GM21786 (cell line): ENCODE measurements around the gene SYNE3.

Experiments
- ATAC-seq: cut with Tn5 transposase; IDR thresholded peaks from one replicate; pipeline ENCODE4 v1.9.1; 2021; ENCODE audit not compliant: unreplicated experiment

The SYNE3 gene

DNA sequence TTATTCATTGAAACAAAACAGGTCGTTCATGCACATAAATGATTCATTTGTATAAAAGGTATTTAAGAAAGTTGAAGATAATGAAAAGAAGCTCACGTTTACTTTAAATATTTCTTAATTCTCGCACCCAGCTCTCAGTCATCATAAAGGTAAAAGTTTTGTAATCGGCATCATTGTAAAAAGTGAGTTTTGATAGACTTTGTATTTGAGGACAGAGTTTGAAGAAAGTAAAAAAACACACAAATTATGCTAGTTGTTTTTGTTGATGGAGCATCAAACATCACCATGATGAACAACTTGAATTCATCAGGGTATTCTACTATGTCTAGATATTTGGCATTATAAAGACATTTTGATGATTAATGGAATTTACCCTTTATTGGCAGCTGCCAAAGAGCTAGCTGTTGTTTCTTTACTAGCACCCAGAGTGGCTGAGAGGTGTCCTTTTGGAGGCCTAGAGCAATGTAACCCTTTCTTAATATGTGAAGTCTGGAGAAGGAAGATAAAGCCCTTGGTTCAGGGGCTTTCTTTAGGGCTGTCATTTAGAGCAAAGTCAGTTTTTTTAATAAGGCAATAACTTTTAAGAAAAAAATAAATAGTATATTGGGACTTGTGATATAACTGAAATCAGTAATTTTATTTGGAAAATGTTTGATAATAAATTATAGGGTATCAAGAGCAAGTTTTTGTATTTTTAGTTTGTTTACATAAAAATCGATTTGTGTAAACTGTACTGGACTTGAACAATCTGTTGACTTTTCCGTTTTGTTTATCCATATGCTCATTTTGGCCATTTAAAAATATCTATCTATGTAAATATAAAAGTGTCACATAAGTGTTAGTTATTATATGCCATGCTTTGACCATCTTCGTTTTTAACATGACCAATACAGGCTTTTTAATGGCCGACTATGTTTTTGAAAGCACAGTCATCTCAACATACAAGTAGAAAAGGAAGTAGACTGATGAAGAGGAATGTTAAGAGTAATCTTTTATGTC lies 25.8 kb upstream of the SYNE3 start:
- ATAC-seq, result no peak

DNA sequence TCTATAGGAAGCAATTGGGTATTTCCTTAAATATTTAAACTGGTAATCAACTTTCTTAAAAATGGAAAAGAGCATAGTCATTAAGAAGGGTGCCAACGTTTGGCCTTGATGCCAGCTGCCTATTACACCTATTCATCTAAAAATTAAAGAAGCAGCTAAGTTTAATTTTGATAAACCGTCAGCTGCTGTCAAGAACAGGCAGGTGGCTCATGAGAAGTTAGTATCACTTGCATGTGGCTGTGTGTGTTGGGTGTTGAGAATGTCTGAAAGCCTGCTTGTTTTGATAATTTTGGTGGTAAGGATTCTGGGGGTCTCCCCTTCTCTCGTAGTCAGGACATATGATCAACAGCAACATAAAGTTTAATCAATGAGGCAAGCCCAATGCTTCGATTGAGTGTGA lies 24.9 kb upstream of the SYNE3 start:
- no peak for ATAC-seq

DNA sequence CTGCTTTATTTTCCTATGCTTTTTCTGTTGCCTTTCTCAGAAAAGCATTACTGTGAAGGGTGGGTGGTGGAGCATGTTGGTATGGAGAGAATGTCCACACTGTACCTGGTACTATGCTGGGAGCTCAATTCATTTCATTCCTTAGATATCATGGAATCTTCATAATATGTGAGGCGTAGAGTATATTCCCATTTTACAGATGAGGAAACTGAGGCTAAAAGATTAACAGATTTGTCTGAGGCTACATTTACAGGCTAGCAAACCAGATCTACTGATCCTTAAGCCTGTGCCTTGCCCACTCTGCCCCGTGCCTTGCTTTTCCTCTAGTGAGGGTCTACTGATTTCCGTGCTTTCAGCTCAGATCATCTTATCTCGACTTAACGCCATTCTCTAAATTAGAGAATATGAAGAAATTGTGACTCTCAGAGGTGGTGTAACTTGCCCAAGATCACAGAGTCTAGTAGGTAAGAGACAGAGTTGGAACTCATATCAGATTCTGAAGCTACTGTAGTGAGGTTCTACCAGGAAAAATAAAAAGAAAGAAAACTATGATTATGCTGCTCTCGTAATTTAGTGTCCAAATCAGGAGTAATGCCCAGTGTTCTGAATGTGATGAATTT lies 23.9 kb upstream of the SYNE3 start:
- ATAC-seq, result no peak

DNA sequence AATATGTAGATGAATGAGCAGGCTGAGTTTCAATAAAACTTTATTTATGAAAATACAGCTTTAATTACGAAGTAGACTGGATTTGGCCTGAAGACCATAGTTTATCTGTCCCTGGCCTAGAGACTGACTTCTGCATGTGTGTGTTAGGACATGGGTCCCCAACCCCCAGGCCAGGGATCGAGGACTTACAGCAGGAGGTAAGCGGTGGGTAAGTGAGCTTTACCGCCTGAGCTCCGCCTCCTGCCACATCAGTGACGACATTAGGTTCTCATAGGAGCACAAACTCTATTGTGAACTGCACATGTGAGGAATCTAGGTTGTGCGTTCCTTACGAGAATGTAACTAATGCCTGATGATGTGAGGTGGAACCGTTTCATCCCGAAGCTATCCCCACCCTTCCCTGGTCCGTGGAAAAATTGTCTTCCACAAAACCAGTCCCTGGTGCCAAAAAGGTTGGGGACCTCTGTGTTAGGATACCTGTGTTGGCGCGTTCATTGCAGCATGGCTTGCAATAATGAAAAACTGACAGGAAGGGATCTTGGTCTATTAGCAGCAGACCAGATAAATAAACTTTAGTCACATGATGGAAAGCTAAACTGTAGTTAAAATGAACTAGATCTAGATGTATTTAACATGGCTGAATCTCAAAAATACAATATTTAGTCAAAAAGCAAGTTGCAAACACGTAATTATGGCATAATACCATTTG lies 22.5 kb upstream of the SYNE3 start:
- ATAC-seq, result no peak

DNA sequence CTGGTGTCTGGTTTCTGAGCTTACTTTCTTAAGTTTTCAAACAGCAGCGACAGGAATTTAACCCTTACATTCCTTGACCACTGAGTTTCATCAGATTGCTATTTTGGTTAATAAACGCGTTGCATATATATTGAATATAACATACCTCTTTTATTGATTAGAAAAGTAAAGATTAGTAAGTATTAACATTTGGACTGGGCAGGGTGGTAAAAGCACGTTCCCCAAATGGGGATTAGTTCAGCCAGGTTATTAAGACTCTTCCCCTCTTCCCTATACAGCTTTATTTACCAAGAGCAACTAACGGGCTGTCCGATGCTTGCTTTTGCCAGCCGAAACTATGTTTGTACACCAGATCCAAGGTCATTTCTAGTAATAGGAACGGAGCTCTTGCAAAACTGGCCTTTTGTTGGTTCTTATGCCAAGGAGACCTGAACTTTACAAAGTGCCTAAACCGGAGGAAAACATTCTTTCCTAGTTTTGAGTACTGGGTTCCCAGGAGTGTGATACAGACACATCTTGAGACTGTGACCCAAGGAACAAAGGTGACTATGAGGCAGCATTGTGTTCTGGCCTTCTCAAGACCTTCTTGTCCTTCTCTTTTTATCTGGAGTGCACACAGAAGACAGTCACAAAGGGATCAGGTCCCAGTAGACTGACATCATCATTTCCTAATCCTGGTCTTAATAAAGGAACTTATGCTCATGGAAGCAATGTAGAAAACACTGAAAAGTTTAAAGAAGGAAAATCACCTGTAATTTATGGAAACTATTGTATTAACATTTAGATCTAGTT lies 21.0 kb upstream of the SYNE3 start:
- no peak for ATAC-seq

DNA sequence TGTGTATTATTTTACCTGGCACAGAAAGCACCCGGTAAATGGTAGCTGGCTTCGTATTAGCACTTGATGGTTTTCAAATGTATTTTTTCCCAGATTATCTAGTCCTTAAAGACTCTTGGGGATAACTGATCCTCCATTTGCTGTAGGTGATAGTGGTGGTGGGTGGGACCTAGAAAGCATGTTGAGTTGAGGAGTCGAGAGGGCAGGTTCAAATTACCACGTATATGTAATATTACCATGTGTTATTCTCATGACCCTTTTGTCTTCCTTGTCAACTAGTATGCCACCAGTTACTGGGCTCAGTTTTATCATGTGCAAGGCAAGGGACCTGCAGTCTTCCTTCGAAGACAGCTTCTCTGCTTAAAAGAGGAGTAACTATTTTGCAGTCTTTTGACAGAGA lies 20.2 kb upstream of the SYNE3 start:
- ATAC-seq, result no peak

DNA sequence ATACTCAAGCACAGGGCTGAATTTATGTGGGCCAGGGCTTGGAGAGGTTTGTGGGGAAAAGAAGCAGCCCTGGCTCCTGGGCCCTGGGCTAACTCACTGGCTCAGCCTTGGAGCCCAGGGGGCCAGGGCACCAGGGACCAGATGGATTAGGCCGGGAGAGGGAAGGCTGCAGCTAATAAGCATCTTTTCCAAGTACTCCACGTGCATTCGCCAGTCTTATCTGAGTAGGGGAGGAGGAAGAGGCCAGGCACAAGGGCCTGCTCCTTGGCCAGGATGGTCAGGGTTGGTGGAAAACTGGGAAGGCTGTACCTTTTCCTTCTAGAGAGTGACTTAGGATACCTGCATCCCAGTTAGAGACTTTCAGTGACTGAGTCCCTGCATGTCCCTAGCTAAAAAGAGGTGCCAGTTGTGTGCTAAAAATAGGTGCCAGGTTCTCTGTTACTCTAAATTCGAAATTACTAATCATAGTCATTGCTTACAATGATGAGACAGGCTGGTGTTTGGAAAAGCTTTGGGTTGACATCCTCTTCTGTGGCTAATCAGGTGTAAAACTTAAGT lies 19.7 kb upstream of the SYNE3 start:
- ATAC-seq, result no peak

DNA sequence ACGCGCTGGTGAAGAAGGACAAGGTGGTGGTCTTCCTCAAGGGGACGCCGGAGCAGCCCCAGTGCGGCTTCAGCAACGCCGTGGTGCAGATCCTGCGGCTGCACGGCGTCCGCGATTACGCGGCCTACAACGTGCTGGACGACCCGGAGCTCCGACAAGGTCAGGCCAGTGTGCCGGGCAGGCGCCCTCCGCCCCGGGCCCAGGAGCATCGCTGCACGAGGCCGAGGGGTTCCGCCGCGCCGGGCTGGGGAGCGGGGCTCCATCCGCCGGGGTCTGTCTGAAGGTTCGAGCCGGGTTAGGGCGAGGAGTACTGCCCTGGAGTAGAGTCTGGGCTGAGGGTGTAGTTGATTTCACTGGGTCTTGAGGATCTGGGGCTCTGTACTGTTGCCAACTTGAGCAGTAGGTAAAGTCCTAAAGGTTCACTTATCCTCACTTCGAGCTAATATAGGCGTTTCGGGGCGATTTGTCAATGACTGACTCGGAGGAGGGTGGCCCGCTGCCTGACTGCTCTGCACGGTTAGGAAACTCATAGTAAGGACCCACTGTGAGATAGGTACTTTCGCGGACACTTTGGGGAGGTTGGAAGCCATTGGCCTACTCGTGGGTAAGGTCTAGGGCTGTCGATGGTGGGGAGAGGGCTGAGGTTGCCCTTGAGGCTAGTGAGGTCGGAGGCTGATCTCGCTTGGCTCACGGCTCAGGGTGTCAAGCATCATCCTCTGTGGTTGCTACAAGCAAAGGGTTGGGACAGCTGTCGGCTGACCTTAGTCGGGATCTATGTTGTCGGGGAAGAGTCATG lies 19.0 kb upstream of the SYNE3 start:
- no peak for ATAC-seq

DNA sequence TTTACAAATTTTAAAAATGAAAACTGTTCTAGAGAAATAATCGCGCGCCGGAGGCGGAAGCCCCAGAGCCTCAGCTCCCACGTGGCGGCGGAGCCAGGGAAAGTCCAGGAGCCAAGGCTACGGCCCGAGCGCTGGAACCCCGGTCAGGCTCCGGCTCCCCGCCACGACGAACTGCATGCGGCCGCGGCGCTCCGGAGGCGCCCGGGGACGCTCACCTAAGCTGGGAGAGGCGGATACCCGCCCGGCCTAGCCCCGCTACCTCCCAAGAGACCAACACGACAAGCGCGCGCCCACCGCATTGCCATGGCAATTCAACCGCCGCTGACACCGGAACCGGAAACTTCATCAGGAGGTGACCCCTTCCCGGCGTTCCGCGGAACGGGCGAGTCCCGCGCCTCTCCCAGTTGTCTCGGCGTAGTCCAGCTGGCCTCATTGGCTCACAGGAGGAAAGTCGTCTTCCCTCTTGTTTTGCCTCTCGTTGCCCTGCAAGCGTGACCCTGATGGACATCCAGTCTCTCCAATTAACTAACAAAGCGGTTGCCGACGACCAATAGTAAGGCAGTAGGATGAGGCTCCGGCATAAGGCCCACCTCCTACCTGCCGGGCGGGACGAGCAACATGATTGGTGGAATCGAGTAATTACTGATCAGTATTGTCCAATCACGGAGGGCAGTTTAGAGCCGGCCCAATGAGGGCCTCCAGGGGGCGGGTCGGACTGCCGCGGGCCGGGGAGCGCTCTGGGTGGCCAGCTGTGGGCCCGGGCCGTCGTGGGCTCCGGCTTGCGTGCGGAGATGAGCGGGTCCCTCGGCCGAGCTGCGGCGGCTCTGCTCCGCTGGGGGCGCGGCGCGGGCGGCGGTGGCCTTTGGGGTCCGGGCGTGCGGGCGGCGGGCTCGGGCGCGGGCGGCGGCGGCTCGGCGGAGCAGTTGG lies 18.1 kb upstream of the SYNE3 start, which contains the start of gene GLRX5:
Gene GLRX5, plus strand, starts transcription at position 752 of the 927 bp plus-strand sequence. Its CDS starts 40 bp downstream, at position 792.
- ATAC-seq, result peak; percentile 94

DNA sequence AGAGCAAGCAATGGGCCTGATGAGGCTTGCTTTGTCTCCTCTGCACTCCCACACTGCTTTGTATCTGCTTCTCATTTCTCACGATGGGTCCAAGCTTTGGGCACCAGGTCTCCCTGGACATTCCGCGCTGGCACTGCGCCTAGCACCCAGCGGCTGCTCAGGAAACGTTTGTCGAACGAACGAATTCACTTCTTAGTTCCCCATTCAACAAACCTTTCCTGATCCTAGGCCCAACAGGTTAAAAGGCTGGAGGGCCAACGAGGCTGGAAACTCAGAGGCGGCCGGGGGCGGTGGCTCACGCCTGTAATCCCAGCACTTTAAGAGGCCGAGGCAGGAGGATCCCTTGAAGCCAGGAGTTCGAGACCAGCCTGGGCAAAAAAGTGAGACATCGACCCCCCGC lies 17.4 kb upstream of the SYNE3 start:
- ATAC-seq, result no peak

DNA sequence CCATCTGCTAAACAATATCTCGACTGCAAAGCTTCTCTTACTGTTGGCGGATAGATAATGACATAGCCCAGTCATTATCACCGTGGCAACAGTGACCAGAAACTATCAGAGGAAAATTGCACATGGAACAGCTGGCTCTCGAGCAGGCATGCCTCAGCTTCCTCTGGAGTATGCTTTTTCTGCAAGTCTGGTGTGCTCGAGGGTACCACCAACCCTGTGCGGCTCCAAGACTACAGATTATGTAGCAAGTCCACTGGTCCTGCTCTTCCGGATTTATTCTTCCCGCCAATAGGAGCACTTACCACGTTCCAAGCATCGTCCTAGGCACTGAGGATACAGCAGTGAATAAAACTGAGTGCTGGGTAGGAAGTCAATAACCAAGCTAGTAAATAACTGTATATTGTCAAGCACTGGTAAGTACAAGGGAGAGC lies 17.0 kb upstream of the SYNE3 start:
- ATAC-seq, result no peak

DNA sequence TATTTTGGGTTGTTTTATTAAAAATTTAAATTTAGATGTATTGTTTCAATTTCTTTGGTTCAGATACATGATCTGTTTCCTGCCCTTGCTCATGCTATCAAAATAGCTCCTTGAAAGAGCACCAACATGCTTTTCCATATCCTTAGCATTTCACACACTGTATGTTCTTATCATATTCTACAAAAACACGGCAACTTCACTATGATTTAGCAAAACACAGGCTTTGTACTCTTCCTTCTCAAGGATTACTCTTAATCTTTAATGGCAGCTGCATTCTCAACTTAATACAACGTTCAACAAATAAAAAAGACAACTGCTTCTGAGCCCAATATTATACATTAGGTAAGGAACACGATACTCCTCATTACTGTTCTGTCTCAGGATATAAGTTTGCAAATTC lies 15.5 kb upstream of the SYNE3 start:
- no peak for ATAC-seq

DNA sequence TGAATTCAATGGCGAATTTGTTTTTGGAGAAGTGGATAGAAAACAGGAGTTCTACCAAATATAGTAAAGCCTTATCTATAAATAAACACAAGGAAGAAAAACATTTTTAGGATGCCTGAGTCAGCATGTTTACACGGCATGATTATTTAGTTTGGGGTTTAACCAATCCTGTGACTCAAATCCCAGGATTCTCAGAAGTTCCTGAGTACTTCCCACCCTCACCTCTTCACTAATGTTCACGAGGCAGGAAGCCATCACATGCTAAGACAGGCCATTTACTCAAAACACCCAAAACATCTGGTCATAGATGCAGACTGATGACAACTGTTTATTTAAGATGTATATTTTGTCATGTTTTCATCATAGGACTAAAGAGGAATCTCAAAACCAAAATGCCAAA lies 15.0 kb upstream of the SYNE3 start:
- ATAC-seq, result no peak

DNA sequence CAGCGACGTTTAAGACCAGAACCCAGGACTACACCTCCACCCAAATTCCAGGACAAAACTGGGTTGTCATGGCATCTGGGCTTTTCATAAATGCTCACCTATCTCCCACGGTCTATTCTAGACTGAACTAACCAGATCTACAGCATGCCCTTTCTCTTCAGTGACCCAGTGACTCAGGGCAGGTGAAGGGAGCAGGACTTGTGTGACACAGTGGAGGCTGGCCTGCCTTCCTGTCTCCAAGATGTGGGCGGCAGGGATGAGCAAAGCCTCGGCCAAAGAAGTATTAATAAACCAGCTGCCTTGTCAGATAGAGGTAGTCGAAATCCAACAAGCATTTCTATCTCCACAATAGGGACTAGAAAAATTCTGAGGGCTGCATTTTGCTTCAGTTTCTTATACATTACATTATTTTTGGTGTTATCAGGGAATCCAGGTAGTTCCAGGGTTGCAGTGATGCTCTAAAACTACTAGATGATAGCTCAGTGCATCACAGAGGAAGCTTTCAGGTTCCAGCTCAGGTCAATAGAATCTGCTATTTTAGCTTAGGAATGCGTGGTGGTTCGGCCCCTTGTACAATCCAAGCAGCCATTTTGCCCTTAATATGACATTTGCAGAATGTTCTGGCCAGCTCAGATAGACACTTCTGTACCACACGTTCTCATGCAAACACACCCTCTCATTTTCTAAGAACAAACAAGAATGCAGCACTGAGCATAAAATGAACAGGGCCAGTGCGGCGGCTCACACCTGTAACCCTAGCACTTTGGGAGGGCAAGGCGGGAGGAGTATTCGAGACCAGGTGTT lies 14.2 kb upstream of the SYNE3 start:
- ATAC-seq, result no peak

DNA sequence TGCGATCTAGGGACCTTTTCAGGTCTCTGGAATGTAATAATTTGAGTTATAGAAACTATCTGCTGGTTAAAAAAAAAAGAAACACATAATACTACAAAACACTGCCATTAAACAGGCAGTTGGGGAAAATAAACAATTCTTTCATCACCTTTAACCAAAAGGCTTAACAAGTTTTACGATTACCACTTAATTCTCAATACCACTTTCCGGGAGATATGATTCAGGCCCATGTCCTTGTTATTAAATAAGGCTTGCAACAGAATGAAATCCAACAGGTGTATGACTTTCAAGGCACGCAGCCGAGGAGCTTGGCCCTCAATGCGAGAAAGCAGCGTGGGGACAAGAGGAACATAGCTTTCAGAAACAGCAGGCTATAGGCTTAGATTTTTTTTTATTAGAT lies 12.8 kb upstream of the SYNE3 start:
- no peak for ATAC-seq

DNA sequence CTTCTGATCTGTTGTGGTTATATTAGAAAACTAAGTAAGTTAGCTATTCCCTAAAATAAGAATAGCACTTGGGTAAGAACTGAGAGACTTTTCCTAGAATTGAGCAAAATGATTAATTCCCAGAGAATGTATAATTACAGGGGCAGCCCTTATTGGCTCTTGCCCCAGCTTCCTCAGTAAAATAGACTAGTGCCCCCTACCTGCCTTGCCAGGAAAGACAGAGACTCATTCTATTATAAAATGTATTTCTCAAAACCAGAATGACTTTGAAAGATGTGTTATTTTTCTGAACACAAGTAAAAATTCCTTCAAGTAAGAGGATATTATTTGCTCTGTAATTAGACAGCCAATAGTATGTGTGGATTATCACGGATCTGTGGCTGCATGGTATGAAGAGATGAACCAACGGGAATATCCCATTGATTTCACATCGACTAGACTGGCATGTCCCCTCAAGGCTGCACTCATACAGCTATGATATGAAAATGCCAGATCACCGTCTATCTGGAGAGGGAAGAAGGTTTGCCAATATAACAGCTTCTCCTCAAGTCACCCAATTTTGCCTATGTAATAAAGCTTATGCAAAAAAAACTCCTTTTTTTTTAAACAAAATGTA lies 11.0 kb upstream of the SYNE3 start:
- ATAC-seq, result no peak
